HCT116 (cell line): Measurements from ENCODE around the gene DUOXA1. TPM values are rescaled to one million over a fixed set of nuclear protein-coding genes. Genes with fewer than 3 reads are reported as not detected.

ENCODE experiments used
- ATAC-seq: fragments of 200-7000 bp; cut with Tn5 transposase; 2 replicates; pipeline ENCODE4 v1.9.1; 2020; ENCODE audit warnings: mild to moderate bottlenecking, moderate library complexity
- BruUV-seq: library from RNA; stranded (reverse); fragments of 400-500 nt; replicated peaks from 2 replicates; lab custom pipeline; 2021; lab: Mats Ljungman, UMichigan
- CTCF ChIA-PET: fragments of 300-600 bp; sonication (Branson Sonifier 250); formaldehyde crosslinking; loops from one replicate; lab custom pipeline; 2021; ENCODE audit warnings: antibody characterized with exemption; lab: Charles Lee
- POLR2A ChIA-PET: fragments of 300-600, 350-600 bp; sonication (Branson Sonifier 250); formaldehyde crosslinking; loops from one replicate; lab custom pipeline; 2021; ENCODE audit warnings: antibody characterized with exemption; lab: Charles Lee
- RAD21 ChIA-PET, 2 experiments: fragments of 300-600 bp; sonication (Branson Sonifier 250); formaldehyde crosslinking; loops; one replicate each; lab custom pipeline; 2023; ENCODE audit warnings: low total read pairs in 2 of 2; ENCODE audit not compliant: uncharacterized antibody in 2 of 2, unreplicated experiment in 2 of 2, low non-redundant PET in 1 of 2; lab: Charles Lee
- DNase-seq: peaks from one replicate; pipeline ENCODE4 v3.0.0-alpha.2; 2010; ENCODE audit warnings: low read depth, low spot score
- H2AFZ ChIP-seq: fragments of 200-600 bp; shearing (Covaris generic), sonication (generic); 2 replicates; pipeline ENCODE4 v1.6.1; 2017; ENCODE audit warnings: low read depth, mixed run types, mixed read lengths, antibody characterized with exemption, low read length; ENCODE audit not compliant: poor library complexity, severe bottlenecking
- H3K27ac ChIP-seq: 2 replicates; pipeline ENCODE4 v1.5.1; 2012; ENCODE audit warnings: low read depth, low read length
- H3K27me3 ChIP-seq: fragments of 200-600 bp; sonication (generic); 2 replicates; pipeline ENCODE4 v1.6.1; 2016; ENCODE audit warnings: mixed run types, low read length, mixed read lengths; ENCODE audit not compliant: insufficient read depth
- H3K36me3 ChIP-seq, 2 experiments: fragments of 200-500 bp in 1 of 2; fragments of 200-600 bp in 1 of 2; sonication (Bioruptor generic) in 1 of 2; sonication (generic) in 1 of 2; 2 replicates each; pipeline versions ENCODE4 v1.5.1 to v1.6.1; 2014 to 2016; ENCODE audit warnings: low read length in 2 of 2, inconsistent platforms in 1 of 2, mixed read lengths in 1 of 2, mixed run types in 1 of 2; ENCODE audit not compliant: insufficient read depth in 2 of 2, control insufficient read depth in 1 of 2
- H3K4me1 ChIP-seq, 2 experiments: fragments of 200-600 bp in 1 of 2; sonication (generic) in 1 of 2; 2 replicates each; pipeline versions ENCODE4 v1.5.1 to v1.6.1; 2012 to 2017; ENCODE audit warnings: low read length in 2 of 2, inconsistent platforms in 1 of 2, mild to moderate bottlenecking in 1 of 2, mixed read lengths in 1 of 2, mixed run types in 1 of 2, moderate library complexity in 1 of 2; ENCODE audit not compliant: insufficient read depth in 2 of 2, control insufficient read depth in 1 of 2
- H3K4me2 ChIP-seq: fragments of 200-600 bp; sonication (generic); 2 replicates; pipeline ENCODE4 v1.6.1; 2017; ENCODE audit warnings: mixed run types, low read length, mixed read lengths
- H3K4me3 ChIP-seq, 2 experiments: fragments of 200-600 bp in 1 of 2; sonication (generic) in 1 of 2; replicated peaks in 1 of 2; 2 replicates each; pipeline ENCODE4 v1.5.1; 2011 to 2016; ENCODE audit warnings: low read length in 2 of 2, control low read depth in 1 of 2, low read depth in 1 of 2, mild to moderate bottlenecking in 1 of 2, mixed read lengths in 1 of 2, mixed run types in 1 of 2
- H3K79me2 ChIP-seq: fragments of 200-600 bp; sonication (generic); 2 replicates; pipeline ENCODE4 v1.6.1; 2017; ENCODE audit warnings: mild to moderate bottlenecking, mixed run types, low read length, moderate library complexity, mixed read lengths; ENCODE audit not compliant: insufficient read depth
- H3K9ac ChIP-seq: fragments of 200-600 bp; sonication (generic); 2 replicates; pipeline ENCODE4 v1.6.1; 2016; ENCODE audit warnings: low read length, mixed read lengths
- H3K9me2 ChIP-seq: fragments of 200-600 bp; sonication (generic), shearing (Covaris generic); 2 replicates; pipeline ENCODE4 v1.6.1; 2017; ENCODE audit warnings: mixed run types, mild to moderate bottlenecking, moderate library complexity; ENCODE audit not compliant: insufficient read depth
- H3K9me3 ChIP-seq, 2 experiments: fragments of 200-500 bp in 1 of 2; fragments of 200-600 bp in 1 of 2; sonication (Bioruptor generic) in 1 of 2; sonication (generic) in 1 of 2; 2 replicates each; pipeline ENCODE4 v1.6.1; 2014 to 2017; ENCODE audit warnings: low read length in 2 of 2, mixed read lengths in 2 of 2, inconsistent platforms in 1 of 2, low read depth in 1 of 2, mild to moderate bottlenecking in 1 of 2, mixed run types in 1 of 2, moderate library complexity in 1 of 2; ENCODE audit not compliant: control insufficient read depth in 1 of 2, insufficient read depth in 1 of 2
- H4K20me1 ChIP-seq: fragments of 200-600 bp; sonication (generic), shearing (Covaris generic); 2 replicates; pipeline ENCODE4 v1.6.1; 2017; ENCODE audit warnings: mixed run types, mild to moderate bottlenecking, moderate library complexity; ENCODE audit not compliant: insufficient read depth
- SP1 ChIP-seq: IDR thresholded peaks from 2 replicates; pipeline ENCODE4 v1.6.1; 2012; ENCODE audit warnings: low read depth
- TCF7L2 ChIP-seq: IDR thresholded peaks from 2 replicates; pipeline ENCODE4 v1.7.0; 2011; ENCODE audit warnings: borderline replicate concordance, inconsistent platforms; ENCODE audit not compliant: insufficient read depth, insufficient read length; ENCODE audit errors: extremely low read depth
- YY1 ChIP-seq: IDR thresholded peaks from 2 replicates; pipeline ENCODE4 v1.6.1; 2011; ENCODE audit warnings: low read length, low read depth, moderate library complexity, mild to moderate bottlenecking; ENCODE audit not compliant: insufficient replicate concordance; ENCODE audit errors: extremely low read depth
- ZNF274 ChIP-seq: fragments of 200-500 bp; sonication (Bioruptor generic); IDR thresholded peaks from 2 replicates; pipeline ENCODE4 v1.6.1; 2014; ENCODE audit warnings: mild to moderate bottlenecking, low read depth, low read length, inconsistent platforms
- intact Hi-C: fragments of 100-400 bp; cut with micrococcal nuclease; formaldehyde crosslinking; loops from 2 replicates; pipeline ENCODE4 v1.10.0; 2022
- total RNA-seq: library from RNA; stranded (reverse); gene quantifications from one replicate; pipeline ENCODE4 v1.2.1, GENCODE V29; 2021; ENCODE audit not compliant: unreplicated experiment

Gene DUOXA1
- total RNA-seq, 1 experiment from 2014 or later: 2.3 TPM

DNA sequence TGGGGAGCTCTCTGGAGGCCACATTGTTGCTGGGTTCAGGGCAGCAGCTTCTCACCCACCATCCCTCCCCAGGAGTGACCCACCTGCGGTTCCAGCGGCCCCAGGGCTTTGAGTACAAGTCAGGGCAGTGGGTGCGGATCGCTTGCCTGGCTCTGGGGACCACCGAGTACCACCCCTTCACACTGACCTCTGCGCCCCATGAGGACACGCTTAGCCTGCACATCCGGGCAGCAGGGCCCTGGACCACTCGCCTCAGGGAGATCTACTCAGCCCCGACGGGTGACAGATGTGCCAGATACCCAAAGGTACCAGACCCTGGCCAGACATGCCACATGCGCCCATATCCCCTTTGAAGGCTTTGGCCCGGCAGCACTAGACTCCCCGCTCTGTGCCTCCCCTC is 32.0 kb upstream of the DUOXA1 start:
- RAD21 ChIA-PET: no interaction called here
- DNase-seq (no peak), ATAC-seq (no peak)
- Histone ChIP-seq H2AFZ (no peak overlapping the region), H3K9me2 (no peaks in the 10 kb centered on the region), H3K4me2 (no peak overlapping the region), H3K4me3 (no peak overlapping the region), H4K20me1 (no peaks in the 10 kb centered on the region), H3K9me3 (no peaks in the 10 kb centered on the region), H3K36me3 (no peaks in the 10 kb centered on the region), H3K9ac (no peak overlapping the region), H3K27ac (no peak overlapping the region), H3K79me2 (0 out of 2 replicates have a peak, but pooled peaks cover 6% of the 10 kb centered on the region), H3K4me1 (peaks cover 12 to 28% of the 10 kb centered on the region in 2 experiments), H3K27me3 (no peaks in the 10 kb centered on the region)
- CTCF ChIA-PET: interaction anchor here (0.8 to 4.0 kb wide), 4 partner anchors 18 to 450 kb away, joined by 3 to 42 read pairs (median 8); no protein-coding TSS in a partner anchor
- intact Hi-C loops: loop anchor here (10.0 kb wide), 1 partner anchor 453 kb away; no protein-coding TSS in a partner anchor
- POLR2A ChIA-PET: no interaction called here
- TF ChIP-seq ZNF274 (no peak), TCF7L2 (no peak)
- BruUV-seq: no TSS peak

DNA sequence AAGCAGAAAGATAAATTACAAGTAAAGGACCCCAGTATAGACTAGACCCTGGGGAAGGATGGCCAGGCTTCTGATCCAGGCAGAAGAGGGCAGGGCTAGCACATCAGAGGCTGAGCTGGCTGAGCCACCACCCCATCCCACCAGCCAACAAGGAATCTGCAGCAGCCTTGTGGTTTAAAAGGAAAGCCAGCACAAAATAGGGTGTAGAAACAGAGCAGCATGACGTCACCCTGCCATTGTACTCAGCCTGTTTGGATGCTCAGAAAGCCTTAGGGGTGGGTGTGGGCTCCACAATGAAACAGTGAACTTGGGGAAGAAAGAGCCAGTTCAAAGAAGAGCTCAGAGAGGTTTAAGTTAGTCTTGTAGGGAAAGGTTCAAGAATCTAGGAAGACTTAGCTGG is 28.3 kb upstream of the DUOXA1 start:
- Histone ChIP-seq H3K9me2 (no peaks in the 10 kb centered on the region), H3K9me3 (no peaks in the 10 kb centered on the region), H3K36me3 (no peaks in the 10 kb centered on the region), H3K9ac (no peak overlapping the region), H3K79me2 (0 out of 2 replicates have a peak, but pooled peaks cover 6% of the 10 kb centered on the region), H2AFZ (no peak overlapping the region), H3K4me2 (no peak overlapping the region), H3K4me3 (no peak overlapping the region), H3K27me3 (no peaks in the 10 kb centered on the region), H3K27ac (no peak overlapping the region), H3K4me1 (peaks cover 9 to 11% of the 10 kb centered on the region in 2 experiments), H4K20me1 (no peaks in the 10 kb centered on the region)
- no TSS peak for BruUV-seq
- CTCF ChIA-PET: interaction anchor here (1.9 kb wide), 1 partner anchor 40 kb away, joined by 5 read pairs; no protein-coding TSS in a partner anchor
- no peak for DNase-seq
- TF ChIP-seq YY1 (no peak), SP1 (no peak)
- no peak for ATAC-seq
- POLR2A ChIA-PET: no interaction called here
- RAD21 ChIA-PET: no interaction called here
- intact Hi-C loops: no loop called here
